ENCODE data around the gene MYL5. TPM values are rescaled to one million over a fixed set of nuclear protein-coding genes. Genes with fewer than 3 reads are reported as not detected.
"Not testable (repeated sequence)": the region's sequence is repeated elsewhere in the genome, so short reads cannot be mapped to it uniquely, and the experiment has no call there.

Gene MYL5
- total RNA-seq, 1 donor from 2014 or later, result 27.9 TPM

- intact Hi-C loops (cut with micrococcal nuclease), result no loop called here
These were observed 47.9 kb downstream of the MYL5 start for GRCh38 chr4:722169-722725.

- intact Hi-C loops (cut with micrococcal nuclease), result no loop called here
These were observed 48.6 kb downstream of the MYL5 start for GRCh38 chr4:722851-723360.

- intact Hi-C loops (cut with micrococcal nuclease), result no loop called here
These were observed 49.6 kb downstream of the MYL5 start for GRCh38 chr4:723751-724530.

GRCh38 chr4:725391-726234 lies 51.3 kb downstream of the MYL5 start:
- intact Hi-C loops (cut with micrococcal nuclease), result no loop called here

GRCh38 chr4:726235-726787 lies 52.0 kb downstream of the MYL5 start:
- intact Hi-C loops (cut with micrococcal nuclease), result no loop called here

- intact Hi-C loops (cut with micrococcal nuclease), result no loop called here
These were observed 52.5 kb downstream of the MYL5 start for GRCh38 chr4:726838-727237.

GRCh38 chr4:727576-727975 lies 53.2 kb downstream of the MYL5 start:
- intact Hi-C loops (cut with micrococcal nuclease), result no loop called here

GRCh38 chr4:729336-730315 lies 55.3 kb downstream of the MYL5 start:
- intact Hi-C loops (cut with micrococcal nuclease), result no loop called here

- intact Hi-C loops (cut with micrococcal nuclease), result no loop called here
These were observed 56.2 kb downstream of the MYL5 start for GRCh38 chr4:730511-730910.

- intact Hi-C loops (cut with micrococcal nuclease), result not testable (repeated sequence)
These were observed 56.9 kb downstream of the MYL5 start for GRCh38 chr4:730946-731904.

Other genes with a start within 250 kb of the MYL5 start
- 33.8 and 34.5 TPM in 2 replicates for gene ZNF721, start 175.4 kb upstream of the MYL5 start, total RNA-seq
- 66.5 and 72.5 TPM in 2 replicates for gene PIGG, start 175.3 kb upstream of the MYL5 start, total RNA-seq
- gene TMEM271, start 98.2 kb upstream of the MYL5 start, total RNA-seq, result not detected in 2 replicates
- gene PDE6B, start 49.0 kb upstream of the MYL5 start, total RNA-seq, result 12.5 and 16.2 TPM in 2 replicates
- gene ATP5ME, start 266 bp upstream of the MYL5 start, total RNA-seq, result 177 and 182 TPM in 2 replicates
- gene SLC49A3, start 14.6 kb downstream of the MYL5 start, total RNA-seq, result 0.66 and 1.0 TPM in 2 replicates
- 41.8 and 43.1 TPM in 2 replicates for gene PCGF3, start 31.3 kb downstream of the MYL5 start, total RNA-seq
- 2.1 and 3.1 TPM in 2 replicates for gene CPLX1, start 151.6 kb downstream of the MYL5 start, total RNA-seq